Stimulated activated naive CD8-positive, alpha-beta T cell treated with anti-CD3 and anti-CD28 coated beads, Interleukin-15, amount 100 ng/mL, for 72 hours (primary cell): Measurements from ENCODE around the gene PSMD5.

ENCODE experiments used
- ATAC-seq: fragments of 150-1000 bp; cut with Tn5 transposase; 2 replicates; pipeline ENCODE4 v1.10.0; 2021; ENCODE audit warnings: mild to moderate bottlenecking, moderate library complexity
- DNase-seq, 2 donors: peaks; one replicate each; pipeline ENCODE4 v3.0.0; 2021 to 2022
- H3K27ac Mint-ChIP-seq, 2 donors: one replicate each; pipeline ENCODE4 v1.8.0; 2022; ENCODE audit warnings: mild to moderate bottlenecking in 2 of 2, mixed read lengths in 2 of 2, moderate library complexity in 2 of 2
- H3K27me3 Mint-ChIP-seq: one replicate; pipeline ENCODE4 v1.8.0; 2022; ENCODE audit warnings: mixed read lengths
- H3K4me1 Mint-ChIP-seq: one replicate; pipeline ENCODE4 v1.8.0; 2022; ENCODE audit warnings: mild to moderate bottlenecking, mixed read lengths
- H3K4me3 Mint-ChIP-seq, 2 donors: one replicate each; pipeline ENCODE4 v1.8.0; 2022; ENCODE audit warnings: mild to moderate bottlenecking in 2 of 2, mixed read lengths in 2 of 2, moderate library complexity in 1 of 2
- H3K9me3 Mint-ChIP-seq, 2 donors: one replicate each; pipeline ENCODE4 v1.8.0; 2022; ENCODE audit warnings: mixed read lengths in 2 of 2

The PSMD5 gene

GRCh38 chr9:120877276-120878034 is 34.7 kb upstream of the PSMD5 start:
- peak overlapping the region; percentile 95 to 98 for H3K27ac Mint-ChIP-seq
- peak; percentile 59 for ATAC-seq
- no peaks in the 10 kb centered on the region for H3K27me3 Mint-ChIP-seq
- DNase-seq: peak; percentile 80 to 85
- no peaks in the 10 kb centered on the region for H3K9me3 Mint-ChIP-seq
- H3K4me3 Mint-ChIP-seq: peak overlapping the region; percentile 94 to 96
- H3K4me1 Mint-ChIP-seq: peaks cover 85% of the 10 kb centered on the region

DNA sequence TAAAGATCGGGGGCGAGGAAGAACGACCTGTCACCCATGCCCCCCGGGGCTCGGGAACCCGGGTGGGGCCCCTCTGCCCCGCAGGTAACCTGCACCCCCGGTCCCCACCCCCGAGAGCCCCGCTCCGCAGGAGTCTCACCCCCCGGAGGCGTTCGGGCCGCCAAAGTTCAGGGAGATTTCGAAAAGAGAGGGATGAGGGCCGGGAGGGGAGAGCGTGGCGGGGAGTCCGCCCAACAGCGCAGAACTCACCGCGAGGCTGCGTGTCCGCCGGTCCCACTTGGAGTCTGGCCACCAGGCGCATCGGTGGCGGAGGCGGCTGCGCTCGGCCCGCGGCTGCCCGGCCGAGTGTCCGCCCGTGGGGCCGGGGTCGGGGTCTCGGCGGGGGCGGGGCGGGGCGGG is 34.1 kb upstream of the PSMD5 start, which contains the start of gene PHF19:
Gene PHF19, minus strand, starts transcription at position 347 of the 399 bp plus-strand sequence. CDS start 2,447 bp downstream, outside the sequence.
- Mint-ChIP-seq H3K9me3 (no peaks in the 10 kb centered on the region), H3K27me3 (no peaks in the 10 kb centered on the region), H3K4me1 (peaks cover 87% of the 10 kb centered on the region), H3K27ac (peak within 1 kb of the TSS; percentile 95 to 98), H3K4me3 (peak within 1 kb of the TSS; percentile 94 to 96)
- peak; percentile 57 for ATAC-seq
- DNase-seq: peak in 1 of 2 donors; percentile 79

GRCh38 chr9:120875954-120876841 is 33.5 kb upstream of the PSMD5 start:
- Mint-ChIP-seq H3K27ac (peak overlapping the region; percentile 91 to 97), H3K9me3 (no peaks in the 10 kb centered on the region), H3K27me3 (no peaks in the 10 kb centered on the region), H3K4me1 (peaks cover 85% of the 10 kb centered on the region), H3K4me3 (peak overlapping the region; percentile 85 to 88)
- peak; percentile 74 for ATAC-seq
- DNase-seq: peak; percentile 89 to 96

DNA sequence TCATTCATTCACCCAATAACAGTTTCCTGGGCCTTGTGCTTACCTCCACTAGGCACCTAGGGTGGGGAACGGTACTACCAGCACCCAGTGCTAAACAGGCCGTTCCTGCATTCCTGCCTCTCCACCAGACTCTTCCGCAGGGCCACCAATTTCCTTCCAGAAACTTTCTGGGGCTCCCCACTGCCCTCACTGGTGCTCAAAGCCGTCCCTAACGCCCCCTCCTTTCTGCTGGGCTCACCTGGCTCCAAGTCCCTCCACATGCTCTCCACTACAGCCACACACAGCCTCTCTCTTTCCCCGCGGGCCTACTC is 32.9 kb upstream of the PSMD5 start:
- Mint-ChIP-seq H3K9me3 (no peaks in the 10 kb centered on the region), H3K4me1 (peaks cover 84% of the 10 kb centered on the region), H3K27me3 (no peaks in the 10 kb centered on the region), H3K4me3 (peak overlapping the region; percentile 84 to 88), H3K27ac (peak overlapping the region; percentile 91 to 96)
- ATAC-seq: no peak
- no peak for DNase-seq

- DNase-seq: no peak
- Mint-ChIP-seq H3K9me3 (no peaks in the 10 kb centered on the region), H3K27me3 (no peaks in the 10 kb centered on the region), H3K4me3 (peak overlapping the region; percentile 84 to 88), H3K27ac (peak overlapping the region; percentile 91 to 96), H3K4me1 (peaks cover 84% of the 10 kb centered on the region)
- ATAC-seq: no peak
Observed at GRCh38 chr9:120875195-120875565, 32.5 kb upstream of the PSMD5 start.

DNA sequence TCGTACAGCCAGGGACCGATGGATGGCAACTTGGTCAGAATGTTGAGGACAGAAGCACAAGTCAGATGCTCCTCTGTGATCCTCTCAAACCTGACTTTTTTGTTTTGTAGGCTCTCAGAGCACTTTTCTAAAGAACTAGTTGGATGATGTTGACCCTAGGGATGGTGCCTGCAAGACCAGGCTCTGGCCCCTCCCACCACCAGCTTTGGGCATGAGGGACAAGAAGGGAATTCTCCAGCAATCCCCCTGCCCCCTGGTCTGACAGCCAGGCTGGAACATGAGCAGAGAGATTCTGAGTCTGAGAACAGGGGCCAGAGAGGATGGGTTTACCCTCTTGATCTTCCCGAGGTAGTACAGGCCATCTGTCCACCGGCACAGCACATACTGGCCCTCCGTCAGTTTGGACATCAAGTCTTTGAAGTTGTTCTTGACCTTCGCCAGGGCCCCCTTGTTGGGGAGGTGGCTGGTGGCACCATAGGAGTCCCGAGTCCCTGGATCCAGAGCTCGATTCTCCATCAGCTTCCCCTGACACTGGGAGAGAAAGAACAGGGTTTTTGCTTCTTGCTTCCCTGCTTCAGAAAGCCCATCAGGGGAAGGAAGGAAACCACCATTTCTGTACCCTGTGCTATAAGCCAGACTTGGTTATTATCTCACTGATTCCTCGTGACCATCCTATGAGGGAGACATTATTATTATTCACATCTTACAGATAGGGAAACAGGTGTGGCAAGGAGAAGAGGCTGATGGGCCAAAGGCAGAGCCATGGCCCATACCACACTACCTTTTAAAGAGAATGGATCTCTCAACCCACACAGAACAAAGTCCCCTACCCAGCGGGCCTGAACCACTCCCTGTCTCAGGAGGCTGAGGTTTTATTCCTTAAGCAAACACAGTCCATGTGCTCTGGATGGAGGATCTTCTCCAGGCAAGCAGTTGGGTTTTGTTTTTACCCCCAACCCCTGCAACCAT is 31.8 kb upstream of the PSMD5 start:
- ATAC-seq: no peak
- no peak for DNase-seq
- H3K4me1 Mint-ChIP-seq: peaks cover 84% of the 10 kb centered on the region
- no peaks in the 10 kb centered on the region for H3K27me3 Mint-ChIP-seq
- H3K27ac Mint-ChIP-seq: peak overlapping the region; percentile 16 to 91
- H3K4me3 Mint-ChIP-seq: peak overlapping the region; percentile 84 to 88
- H3K9me3 Mint-ChIP-seq: no peaks in the 10 kb centered on the region

- peak overlapping the region; percentile 84 to 88 for H3K4me3 Mint-ChIP-seq
- no peak overlapping the region for H3K27ac Mint-ChIP-seq
- ATAC-seq: no peak
- H3K4me1 Mint-ChIP-seq: peaks cover 84% of the 10 kb centered on the region
- H3K9me3 Mint-ChIP-seq: no peaks in the 10 kb centered on the region
- H3K27me3 Mint-ChIP-seq: no peaks in the 10 kb centered on the region
- no peak for DNase-seq
Observed at GRCh38 chr9:120873512-120873911, 30.8 kb upstream of the PSMD5 start.

GRCh38 chr9:120872791-120873502 is 30.2 kb upstream of the PSMD5 start:
- H3K4me1 Mint-ChIP-seq: peaks cover 84% of the 10 kb centered on the region
- H3K9me3 Mint-ChIP-seq: no peaks in the 10 kb centered on the region
- H3K27ac Mint-ChIP-seq: no peak overlapping the region
- ATAC-seq: no peak
- no peak for DNase-seq
- H3K27me3 Mint-ChIP-seq: no peaks in the 10 kb centered on the region
- no peak overlapping the region for H3K4me3 Mint-ChIP-seq

- Mint-ChIP-seq H3K9me3 (no peaks in the 10 kb centered on the region), H3K27ac (peak overlapping the region in 1 of 2 donors; percentile 88), H3K4me3 (peak overlapping the region; percentile 19 to 26), H3K27me3 (no peaks in the 10 kb centered on the region), H3K4me1 (peaks cover 82% of the 10 kb centered on the region)
- ATAC-seq (no peak), DNase-seq (no peak)
Observed at GRCh38 chr9:120870206-120870605, 27.5 kb upstream of the PSMD5 start.

DNA sequence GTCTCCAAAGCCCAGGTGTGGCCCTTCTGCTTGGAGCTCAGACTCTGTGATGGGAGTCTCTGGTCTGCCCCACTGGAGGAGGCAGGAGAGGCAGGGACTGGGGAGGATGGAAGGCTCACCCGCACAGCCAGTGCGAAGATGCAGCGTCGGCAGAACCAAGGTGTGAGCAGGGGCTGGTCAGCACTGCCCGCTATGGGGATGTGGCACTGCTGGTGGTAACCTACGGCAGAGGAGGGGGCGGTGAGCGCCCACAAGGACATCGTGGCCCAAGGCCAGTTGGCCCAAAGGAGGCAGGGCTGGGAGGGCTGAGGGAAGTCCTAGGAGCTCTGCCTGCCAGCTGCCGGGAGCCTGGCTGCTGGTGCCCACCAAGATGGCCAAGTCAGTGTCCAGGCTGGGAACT is 27.0 kb upstream of the PSMD5 start:
- H3K4me3 Mint-ChIP-seq: peak overlapping the region; percentile 53 to 87
- H3K9me3 Mint-ChIP-seq: no peaks in the 10 kb centered on the region
- DNase-seq: no peak
- no peak for ATAC-seq
- no peaks in the 10 kb centered on the region for H3K27me3 Mint-ChIP-seq
- peak overlapping the region; percentile 67 to 81 for H3K27ac Mint-ChIP-seq
- peaks cover 77% of the 10 kb centered on the region for H3K4me1 Mint-ChIP-seq

- peaks cover 73% of the 10 kb centered on the region for H3K4me1 Mint-ChIP-seq
- H3K9me3 Mint-ChIP-seq: no peaks in the 10 kb centered on the region
- no peak for ATAC-seq
- peak overlapping the region; percentile 87 to 88 for H3K4me3 Mint-ChIP-seq
- H3K27me3 Mint-ChIP-seq: no peaks in the 10 kb centered on the region
- DNase-seq: no peak
- peak overlapping the region; percentile 94 to 96 for H3K27ac Mint-ChIP-seq
Observed at GRCh38 chr9:120869360-120869687, 26.6 kb upstream of the PSMD5 start.

GRCh38 chr9:120868676-120869359 is 26.1 kb upstream of the PSMD5 start:
- Mint-ChIP-seq H3K4me1 (peaks cover 73% of the 10 kb centered on the region), H3K27ac (peak overlapping the region; percentile 94 to 96), H3K27me3 (no peaks in the 10 kb centered on the region), H3K9me3 (no peaks in the 10 kb centered on the region), H3K4me3 (peak overlapping the region; percentile 87 to 88)
- ATAC-seq (peak; percentile 89), DNase-seq (peak; percentile 94)

DNA sequence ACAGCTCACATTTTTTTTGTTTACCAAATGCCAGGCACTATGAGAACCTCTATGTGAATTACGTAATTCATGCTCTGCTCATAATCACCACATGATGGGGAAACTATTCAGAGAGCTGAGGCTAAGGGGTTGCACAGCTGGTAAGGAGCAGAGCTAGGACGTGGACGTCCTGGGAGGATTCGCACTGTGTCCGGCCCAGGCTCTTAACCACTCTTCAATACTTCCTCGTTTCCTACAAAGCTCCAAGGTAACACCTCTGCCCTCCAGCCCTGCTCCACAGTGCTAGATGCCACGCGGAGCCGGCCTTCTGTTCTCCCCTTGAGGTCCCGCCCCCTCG is 25.6 kb upstream of the PSMD5 start:
- peak; percentile 10 for ATAC-seq
- H3K4me1 Mint-ChIP-seq: peaks cover 72% of the 10 kb centered on the region
- DNase-seq: no peak
- H3K4me3 Mint-ChIP-seq: peak overlapping the region; percentile 72 to 74
- H3K27me3 Mint-ChIP-seq: no peaks in the 10 kb centered on the region
- H3K9me3 Mint-ChIP-seq: no peaks in the 10 kb centered on the region
- H3K27ac Mint-ChIP-seq: peak overlapping the region in 1 of 2 donors; percentile 69

GRCh38 chr9:120867676-120868338 is 25.1 kb upstream of the PSMD5 start:
- DNase-seq (no peak), ATAC-seq (no peak)
- Mint-ChIP-seq H3K4me1 (peaks cover 72% of the 10 kb centered on the region), H3K9me3 (no peaks in the 10 kb centered on the region), H3K4me3 (peak overlapping the region; percentile 72 to 74), H3K27ac (peak overlapping the region in 1 of 2 donors; percentile 69), H3K27me3 (no peaks in the 10 kb centered on the region)
